HG03521 (cell line): Measurements from ENCODE around the gene ZCCHC24.

Experiments used
- ATAC-seq: cut with Tn5 transposase; IDR thresholded peaks from one replicate; pipeline ENCODE4 v1.9.1; 2021; ENCODE audit warnings: mild to moderate bottlenecking, moderate library complexity; ENCODE audit not compliant: unreplicated experiment

ZCCHC24 gene

GRCh38 chr10:79473496-79474095 is 28.2 kb upstream of the ZCCHC24 start:
- ATAC-seq = no peak

GRCh38 chr10:79472951-79473350 is 27.5 kb upstream of the ZCCHC24 start:
- no peak for ATAC-seq

GRCh38 chr10:79472449-79472848 is 27.0 kb upstream of the ZCCHC24 start:
- ATAC-seq = no peak

GRCh38 chr10:79471776-79472175 is 26.4 kb upstream of the ZCCHC24 start:
- no peak for ATAC-seq

GRCh38 chr10:79470096-79470495 is 24.7 kb upstream of the ZCCHC24 start:
- no peak for ATAC-seq

GRCh38 chr10:79468841-79469585 is 23.6 kb upstream of the ZCCHC24 start:
- no peak for ATAC-seq

- no peak for ATAC-seq
Observed at GRCh38 chr10:79468015-79468560, 22.7 kb upstream of the ZCCHC24 start.

- no peak for ATAC-seq
Observed at GRCh38 chr10:79465341-79465740, 19.9 kb upstream of the ZCCHC24 start.

- no peak for ATAC-seq
Observed at GRCh38 chr10:79463578-79464496, 18.4 kb upstream of the ZCCHC24 start.

- ATAC-seq = no peak
Observed at GRCh38 chr10:79460687-79461086, 15.3 kb upstream of the ZCCHC24 start.

- ATAC-seq = no peak
Observed at GRCh38 chr10:79459243-79459642, 13.8 kb upstream of the ZCCHC24 start.

GRCh38 chr10:79458483-79458882 is 13.1 kb upstream of the ZCCHC24 start:
- no peak for ATAC-seq

GRCh38 chr10:79457256-79457785 is 11.9 kb upstream of the ZCCHC24 start:
- ATAC-seq = no peak

GRCh38 chr10:79454259-79454658 is 8.8 kb upstream of the ZCCHC24 start:
- no peak for ATAC-seq

- ATAC-seq = no peak
Observed at GRCh38 chr10:79453392-79453791, 8.0 kb upstream of the ZCCHC24 start.

- no peak for ATAC-seq
Observed at GRCh38 chr10:79452174-79452611, 6.8 kb upstream of the ZCCHC24 start.

GRCh38 chr10:79451046-79451699 is 5.7 kb upstream of the ZCCHC24 start:
- no peak for ATAC-seq

GRCh38 chr10:79449181-79450146 is 4.0 kb upstream of the ZCCHC24 start:
- ATAC-seq = no peak

GRCh38 chr10:79448732-79449049 is 3.3 kb upstream of the ZCCHC24 start:
- ATAC-seq = no peak
